Measurements from ENCODE around the gene ICOS.
A peak's percentile ranks its signal among the peaks of the same experiment; 100 is the strongest.

Gene ICOS

GRCh38 chr2:203949228-203949627, 12.7 kb downstream of the ICOS start:
- TF ChIP-seq EZH2phosphoT487 (IDR thresholded peaks at IDR 0.05; ENCODE audit: low read length): no peak
- TF ChIP-seq CTCF (IDR thresholded peaks at IDR 0.05; ENCODE audit: low read length): no peak
- no peak for TF ChIP-seq EZH2 (optimal IDR thresholded peaks at IDR 0.05; ENCODE audit: low read depth, low read length)
- Histone ChIP-seq H3F3A (ENCODE audit: insufficient read depth, low read length) (0 out of 2 replicates have a peak, but pooled peaks cover 6% of the 10 kb centered on the region), H3K36me3 (replicated peaks; ENCODE audit: insufficient read depth, low read length) (no peaks in the 10 kb centered on the region), H2AFZ (ENCODE audit: low read length) (no peak overlapping the region), H4K20me1 (ENCODE audit: insufficient read depth, low read length) (no peaks in the 10 kb centered on the region), H3K9me2 (replicated peaks; ENCODE audit: insufficient read depth, low read length) (no peaks in the 10 kb centered on the region), H3K9ac (ENCODE audit: low read length) (no peak overlapping the region), H3K4me1 (ENCODE audit: low read length) (peaks cover 9% of the 10 kb centered on the region; the same call in 1 of the 2 replicates), H3K4me3 (ENCODE audit: low read length) (no peak overlapping the region), H3K27ac (ENCODE audit: low read length) (no peak overlapping the region), H3K9me3 (replicated peaks; ENCODE audit: insufficient read depth, low read length) (no peaks in the 10 kb centered on the region), H3K79me2 (ENCODE audit: low read length) (no peaks in the 10 kb centered on the region), H3K4me2 (ENCODE audit: low read depth, low read length) (no peak overlapping the region), H3K27me3 (replicated peaks; ENCODE audit: insufficient read depth, low read length) (no peaks in the 10 kb centered on the region)
- no peak for DNase-seq

- Histone ChIP-seq H2AFZ (ENCODE audit: low read length) (peak overlapping the region; percentile 44), H3K79me2 (ENCODE audit: low read length) (no peaks in the 10 kb centered on the region), H3K4me2 (ENCODE audit: low read depth, low read length) (peak overlapping the region; percentile 76), H3K9ac (ENCODE audit: low read length) (peak overlapping the region; percentile 22; the same call in 1 of the 2 replicates), H3K27me3 (replicated peaks; ENCODE audit: insufficient read depth, low read length) (no peaks in the 10 kb centered on the region), H3K9me2 (replicated peaks; ENCODE audit: insufficient read depth, low read length) (no peaks in the 10 kb centered on the region), H3K36me3 (replicated peaks; ENCODE audit: insufficient read depth, low read length) (no peaks in the 10 kb centered on the region), H3F3A (ENCODE audit: insufficient read depth, low read length) (0 out of 2 replicates have a peak, but pooled peaks cover 6% of the 10 kb centered on the region), H4K20me1 (ENCODE audit: insufficient read depth, low read length) (no peaks in the 10 kb centered on the region), H3K27ac (ENCODE audit: low read length) (peak overlapping the region; percentile 27; the same call in 1 of the 2 replicates), H3K9me3 (replicated peaks; ENCODE audit: insufficient read depth, low read length) (no peaks in the 10 kb centered on the region), H3K4me3 (ENCODE audit: low read length) (peak overlapping the region; percentile 58), H3K4me1 (ENCODE audit: low read length) (peaks cover 9% of the 10 kb centered on the region; the same call in 1 of the 2 replicates)
- TF ChIP-seq EZH2phosphoT487 (IDR thresholded peaks at IDR 0.05; ENCODE audit: low read length): no peak
- no peak for TF ChIP-seq EZH2 (optimal IDR thresholded peaks at IDR 0.05; ENCODE audit: low read depth, low read length)
- DNase-seq: peak; percentile 62
These were observed 14.9 kb downstream of the ICOS start for GRCh38 chr2:203951366-203951902.

DNA sequence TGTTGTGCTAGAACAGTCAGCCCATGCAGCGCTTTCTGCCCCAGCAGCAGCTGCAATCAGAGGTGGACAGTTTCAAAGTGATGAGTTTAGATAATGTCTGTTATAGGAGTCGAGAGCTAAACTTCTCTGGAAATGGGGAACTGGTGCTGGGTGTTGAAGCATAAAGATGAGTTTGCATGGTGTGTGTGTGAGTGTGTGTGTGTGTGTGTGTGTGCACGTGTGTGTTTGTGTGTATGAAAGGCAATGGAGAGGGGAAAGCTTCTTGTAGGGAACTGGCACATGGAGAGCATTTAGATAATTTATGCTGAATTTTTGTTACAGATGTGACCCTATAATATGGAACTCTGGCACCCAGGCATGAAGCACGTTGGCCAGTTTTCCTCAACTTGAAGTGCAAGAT, 22.7 kb downstream of the ICOS start:
- Histone ChIP-seq H3K9me2 (replicated peaks; ENCODE audit: insufficient read depth, low read length) (no peaks in the 10 kb centered on the region), H2AFZ (ENCODE audit: low read length) (no peak overlapping the region), H3F3A (ENCODE audit: insufficient read depth, low read length) (no peaks in the 10 kb centered on the region)

More for the DNA sequence above, 22.7 kb downstream of the ICOS start:
- Histone ChIP-seq H3K27ac (ENCODE audit: low read length) (no peak overlapping the region), H3K4me3 (ENCODE audit: low read length) (no peak overlapping the region), H3K9ac (ENCODE audit: low read length) (no peak overlapping the region), H3K4me2 (ENCODE audit: low read depth, low read length) (no peak overlapping the region), H3K27me3 (replicated peaks; ENCODE audit: insufficient read depth, low read length) (no peaks in the 10 kb centered on the region), H3K4me1 (ENCODE audit: low read length) (no peaks in the 10 kb centered on the region), H3K79me2 (ENCODE audit: low read length) (no peaks in the 10 kb centered on the region), H3K9me3 (replicated peaks; ENCODE audit: insufficient read depth, low read length) (no peaks in the 10 kb centered on the region), H3K36me3 (replicated peaks; ENCODE audit: insufficient read depth, low read length) (no peaks in the 10 kb centered on the region), H4K20me1 (ENCODE audit: insufficient read depth, low read length) (no peaks in the 10 kb centered on the region)
- DNase-seq: no peak
- no peak for TF ChIP-seq EZH2 (optimal IDR thresholded peaks at IDR 0.05; ENCODE audit: low read depth, low read length)
- TF ChIP-seq EZH2phosphoT487 (IDR thresholded peaks at IDR 0.05; ENCODE audit: low read length): no peak
- TF ChIP-seq CTCF (IDR thresholded peaks at IDR 0.05; ENCODE audit: low read length): no peak

Data from MM.1S (cell line).